GM12891 (cell line): ENCODE measurements around the gene CEP55.

Source experiments
- PAX5 ChIP-seq: IDR thresholded peaks from 2 replicates; pipeline ENCODE4 v1.6.1; 2011; ENCODE audit warnings: low read length, moderate library complexity, mild to moderate bottlenecking; ENCODE audit not compliant: insufficient read depth, severe bottlenecking
- POLR2A ChIP-seq: IDR thresholded peaks from 2 replicates; pipeline ENCODE4 v1.6.1; 2011; ENCODE audit warnings: low read depth, low read length, control low read depth
- POLR2AphosphoS5 ChIP-seq: IDR thresholded peaks from 2 replicates; pipeline ENCODE4 v1.6.1; 2011; ENCODE audit warnings: low read depth, low read length, control low read depth
- POU2F2 ChIP-seq: IDR thresholded peaks from 2 replicates; pipeline ENCODE4 v1.6.1; 2011; ENCODE audit warnings: low read depth, mild to moderate bottlenecking, control low read depth, low read length, moderate library complexity
- SPI1 ChIP-seq: IDR thresholded peaks from 2 replicates; pipeline ENCODE4 v1.6.1; 2011; ENCODE audit warnings: low read depth, low read length, control low read depth

- TF ChIP-seq POLR2A (no peak), POU2F2 (no peak), POLR2AphosphoS5 (no peak), SPI1 (no peak), PAX5 (no peak)
Observed at GRCh38 chr10:93464776-93465388, 31.5 kb upstream of the CEP55 start.
